HCT116 (cell line): ENCODE data around the gene WWOX.

ENCODE experiments used
- CEBPB ChIP-seq: IDR thresholded peaks from 2 replicates; pipeline ENCODE4 v1.6.1; 2012; ENCODE audit warnings: low read depth
- CTCF ChIP-seq, 3 experiments: fragments of 200-600 bp in 1 of 3; sonication (generic) in 1 of 3; IDR thresholded peaks in 2 of 3; conservative IDR thresholded peaks in 1 of 3; 2 replicates each; pipeline ENCODE4 v1.5.1; 2012 to 2017; ENCODE audit warnings: low read depth in 2 of 3, low read length in 2 of 3, antibody characterized with exemption in 1 of 3, borderline replicate concordance in 1 of 3, control low read depth in 1 of 3, mild to moderate bottlenecking in 1 of 3, mixed read lengths in 1 of 3, mixed run types in 1 of 3, moderate library complexity in 1 of 3; ENCODE audit not compliant: insufficient read depth in 1 of 3
- ELF1 ChIP-seq: IDR thresholded peaks from 2 replicates; pipeline ENCODE4 v1.6.1; 2012; ENCODE audit warnings: low read depth, borderline replicate concordance
- EZH2 ChIP-seq: fragments of 200-600 bp; sonication (generic); IDR thresholded peaks from 2 replicates; pipeline ENCODE4 v1.6.1; 2017; ENCODE audit warnings: antibody characterized with exemption, mixed run types
- EZH2phosphoT487 ChIP-seq: fragments of 200-600 bp; IDR thresholded peaks from 2 replicates; pipeline ENCODE4 v1.6.1; 2018; ENCODE audit warnings: antibody characterized with exemption, borderline replicate concordance
- FOSL1 ChIP-seq: IDR thresholded peaks from 2 replicates; pipeline ENCODE4 v1.6.1; 2012; ENCODE audit warnings: low read depth
- MAX ChIP-seq: IDR thresholded peaks from 2 replicates; pipeline ENCODE4 v1.6.1; 2012
- POLR2A ChIP-seq: IDR thresholded peaks from 2 replicates; pipeline ENCODE4 v1.7.0; 2011; ENCODE audit warnings: borderline replicate concordance; ENCODE audit not compliant: insufficient read depth, insufficient read length; ENCODE audit errors: extremely low read depth
- POLR2AphosphoS5 ChIP-seq: IDR thresholded peaks from 2 replicates; pipeline ENCODE4 v1.6.1; 2011; ENCODE audit warnings: mild to moderate bottlenecking, low read depth, low read length, moderate library complexity
- RAD21 ChIP-seq: IDR thresholded peaks from 2 replicates; pipeline ENCODE4 v1.6.1; 2012; ENCODE audit warnings: low read depth, mild to moderate bottlenecking
- REST ChIP-seq: IDR thresholded peaks from 2 replicates; pipeline ENCODE4 v1.6.1; 2012; ENCODE audit warnings: low read depth
- SP1 ChIP-seq: IDR thresholded peaks from 2 replicates; pipeline ENCODE4 v1.6.1; 2012; ENCODE audit warnings: low read depth
- TCF7L2 ChIP-seq: IDR thresholded peaks from 2 replicates; pipeline ENCODE4 v1.7.0; 2011; ENCODE audit warnings: borderline replicate concordance, inconsistent platforms; ENCODE audit not compliant: insufficient read depth, insufficient read length; ENCODE audit errors: extremely low read depth

- no peak for TF ChIP-seq CTCF (IDR thresholded peaks at IDR 0.05 in 2 of 3, conservative IDR thresholded peaks at IDR 0.05 in 1 of 3; ENCODE audit: borderline replicate concordance in 1 of 3, insufficient read depth in 1 of 3, low read depth in 2 of 3, low read length in 2 of 3)
- no peak for TF ChIP-seq TCF7L2
- no peak for TF ChIP-seq CEBPB
- no peak for TF ChIP-seq EZH2phosphoT487
- TF ChIP-seq POLR2A, result no peak
- no peak for TF ChIP-seq ELF1
- no peak for TF ChIP-seq FOSL1
- TF ChIP-seq MAX, result no peak
- no peak for TF ChIP-seq POLR2AphosphoS5
- TF ChIP-seq RAD21, result no peak
- no peak for TF ChIP-seq EZH2
- TF ChIP-seq SP1, result no peak
- TF ChIP-seq REST, result no peak
Observed at GRCh38 chr16:78489631-78490030, 390.2 kb downstream of the WWOX start.
